ENCODE results near the gene XAGE5.

GRCh38 chrX:52824608-52825007 lies 13.5 kb downstream of the XAGE5 start:
- TF ChIP-seq CTCF (IDR thresholded peaks at IDR 0.05; ENCODE audit: insufficient read depth, low read depth, low read length), result no peak
- no peak for TF ChIP-seq EZH2 (IDR thresholded peaks at IDR 0.05; ENCODE audit: insufficient read depth, low read length)
